ENCODE results near the gene CPEB2. TPM values are rescaled to one million over a fixed set of nuclear protein-coding genes. Genes with fewer than 3 reads are reported as not detected.

CPEB2 gene
- total RNA-seq, 1 donor from 2014 or later = 26.9 TPM

DNA sequence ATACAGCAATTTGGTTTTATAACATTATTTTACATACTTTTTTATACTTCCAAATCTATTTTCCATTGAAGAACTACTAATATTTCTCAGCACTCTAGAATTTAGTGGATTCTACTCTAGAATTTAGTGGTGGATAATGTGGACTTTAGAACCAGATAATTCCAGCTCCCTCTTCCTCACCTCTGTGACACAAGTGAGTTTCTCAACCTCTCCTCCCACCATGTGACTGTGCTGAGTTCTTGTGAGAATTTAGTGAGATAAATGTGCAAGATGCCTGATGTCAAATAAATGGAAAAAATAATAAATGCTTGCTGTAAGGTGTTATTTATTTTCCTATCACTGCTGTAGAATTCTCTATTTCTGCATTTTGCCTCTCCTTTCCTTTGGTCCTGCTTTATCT lies 107.3 kb downstream of the CPEB2 start:
- FAIRE-seq (no peak), DNase-seq (ENCODE audit: low spot score in 2 of 2) (no peak)

DNA sequence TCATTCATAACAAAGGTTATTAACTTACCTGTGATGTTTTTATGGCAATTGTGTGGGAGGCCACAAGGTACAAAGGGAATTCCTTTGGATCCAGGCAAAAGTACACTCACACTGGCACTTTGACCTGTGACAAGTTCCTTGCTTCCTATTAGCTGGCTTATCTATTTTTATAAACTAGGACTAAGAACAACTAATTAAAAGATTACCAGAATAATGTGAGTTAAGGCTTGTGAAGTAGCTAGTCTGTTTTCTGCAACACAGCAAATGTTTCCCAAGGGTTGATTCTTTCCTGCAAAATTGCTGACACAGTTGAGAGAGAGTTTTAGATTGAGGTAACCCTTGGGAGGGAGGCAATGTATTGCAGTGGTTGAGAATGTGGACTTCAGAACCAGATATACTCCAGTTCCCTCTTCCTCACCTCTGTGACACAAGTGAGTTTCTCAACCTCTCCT lies 107.9 kb downstream of the CPEB2 start:
- FAIRE-seq (no peak), DNase-seq (ENCODE audit: low spot score in 2 of 2) (no peak)

DNA sequence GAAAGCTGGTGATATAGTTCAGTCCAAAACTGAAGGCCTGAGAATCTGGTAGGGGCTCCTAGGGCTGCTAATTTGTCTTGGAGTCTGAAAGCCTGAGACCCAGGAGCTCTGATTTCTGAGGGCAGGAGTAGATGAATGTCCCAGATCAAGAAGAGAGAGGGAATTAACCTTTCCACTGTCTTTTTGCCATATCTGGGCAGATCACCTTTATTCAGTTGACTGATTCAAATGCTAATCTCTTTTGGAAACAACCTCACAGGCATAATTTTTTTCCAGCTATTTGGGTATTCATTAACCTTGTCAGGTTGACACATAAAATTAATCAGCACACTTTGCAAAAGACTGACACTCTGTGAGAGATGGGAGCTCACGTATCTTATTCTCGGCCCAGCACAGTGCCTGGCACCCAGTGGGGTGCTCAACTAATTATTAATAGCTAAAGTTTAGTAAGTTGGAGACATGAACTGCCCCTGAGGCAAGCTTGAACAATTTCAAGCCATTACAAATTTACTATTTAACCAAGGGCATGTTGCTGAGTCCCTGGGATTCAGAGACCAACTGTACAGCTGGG lies 114.3 kb downstream of the CPEB2 start:
- DNase-seq (ENCODE audit: low spot score in 2 of 2) (no peak), FAIRE-seq (no peak)

DNA sequence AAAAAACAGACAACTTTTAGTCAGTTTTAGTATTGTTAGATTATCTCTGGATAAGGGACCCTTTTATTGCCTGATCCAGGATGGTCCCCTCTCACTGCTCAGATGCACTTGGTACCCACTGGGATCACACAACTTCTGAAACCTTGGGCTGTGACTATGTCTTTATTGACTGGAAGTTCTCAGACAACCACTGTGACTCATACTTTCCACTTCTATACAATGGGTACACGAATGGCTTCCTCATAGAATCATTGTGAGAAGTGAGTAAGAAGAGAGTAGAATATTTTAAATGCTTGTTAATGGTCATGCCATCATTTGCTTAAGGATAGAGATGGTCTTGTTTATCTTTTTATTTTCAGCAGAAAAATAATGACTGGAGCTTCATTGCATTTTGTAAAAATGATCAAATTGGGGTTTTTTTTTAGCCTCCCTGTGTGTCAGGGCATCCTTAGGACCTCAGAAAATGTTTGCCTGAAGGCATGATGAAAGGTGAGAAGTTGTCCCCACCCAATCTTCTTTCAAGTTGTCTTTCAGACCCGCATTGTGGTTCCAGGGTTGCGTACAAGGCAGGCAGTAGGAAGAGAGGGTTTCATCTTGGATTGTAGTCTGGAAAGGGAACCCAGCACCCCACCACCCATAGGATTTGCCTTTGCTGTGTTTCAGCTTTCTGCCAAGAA lies 115.1 kb downstream of the CPEB2 start:
- DNase-seq (ENCODE audit: low spot score in 2 of 2) (no peak), FAIRE-seq (no peak)

DNA sequence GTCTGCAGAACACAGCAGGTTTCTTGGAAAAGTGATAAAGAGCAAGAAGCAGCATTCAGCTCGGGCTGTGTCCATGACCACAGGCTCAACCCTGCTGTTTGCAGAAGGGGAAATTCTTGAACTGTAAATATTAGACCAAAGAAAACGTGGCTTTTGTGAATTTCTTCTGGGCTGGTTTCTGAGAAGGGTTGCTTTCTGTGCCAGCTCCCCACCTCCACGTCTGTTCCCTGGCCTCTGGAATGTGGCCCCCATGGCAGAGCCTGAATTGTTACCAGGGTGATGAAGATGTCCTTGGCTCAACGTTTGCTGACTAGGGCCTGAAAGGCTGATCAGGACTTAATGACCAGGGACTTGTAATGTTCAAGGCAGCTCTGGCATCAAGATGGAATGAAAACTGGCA lies 116.0 kb downstream of the CPEB2 start:
- FAIRE-seq (no peak), DNase-seq (ENCODE audit: low spot score in 2 of 2) (no peak)

Data from frontal cortex (tissue), 4 donors.